BJ (cell line): ENCODE results near the gene CTDSP2. TPM values are rescaled to one million over a fixed set of nuclear protein-coding genes. Genes with fewer than 3 reads are reported as not detected.

Experiments
- CTCF ChIA-PET: fragments of 350-600 bp; formaldehyde crosslinking; extraction: SDS; loops from one replicate; lab custom pipeline; 2021; ENCODE audit warnings: antibody characterized with exemption, inconsistent platforms; lab: Yijun Ruan, JAX
- POLR2A ChIA-PET: fragments of 300-600 bp; sonication (Branson Sonifier 250); formaldehyde crosslinking; extraction: SDS; loops from one replicate; lab custom pipeline; 2021; ENCODE audit warnings: antibody characterized with exemption; lab: Charles Lee
- DNase-seq: peaks from one replicate; pipeline ENCODE4 v3.0.0-alpha.2; 2011; ENCODE audit warnings: low read depth
- H3K27me3 ChIP-seq: 2 replicates; pipeline ENCODE4 v1.6.0; 2011; ENCODE audit warnings: low read length; ENCODE audit not compliant: control insufficient read depth, insufficient read depth
- H3K36me3 ChIP-seq: 2 replicates; pipeline ENCODE4 v1.5.1; 2011; ENCODE audit warnings: low read length; ENCODE audit not compliant: control insufficient read depth, insufficient read depth
- H3K4me3 ChIP-seq: 2 replicates; pipeline ENCODE4 v1.5.1; 2011; ENCODE audit warnings: low read depth, mild to moderate bottlenecking, control low read depth, low read length
- polyA plus RNA-seq: library from polyadenylated mRNA; depleted of rRNA; stranded (reverse); fragments of >200 nt; gene quantifications from 2 replicates; pipeline ENCODE4 v1.2.3, GENCODE V29; 2011
- TF ChIP-seq, protein P1 (sequence below): IDR thresholded peaks from 2 replicates; pipeline ENCODE4 v1.5.1; 2011; ENCODE audit warnings: low read depth, mild to moderate bottlenecking, control low read depth, inconsistent platforms, low read length, moderate library complexity; ENCODE audit not compliant: insufficient read depth

CTDSP2 gene
- polyA plus RNA-seq, 1 experiment, result 284 TPM

DNA sequence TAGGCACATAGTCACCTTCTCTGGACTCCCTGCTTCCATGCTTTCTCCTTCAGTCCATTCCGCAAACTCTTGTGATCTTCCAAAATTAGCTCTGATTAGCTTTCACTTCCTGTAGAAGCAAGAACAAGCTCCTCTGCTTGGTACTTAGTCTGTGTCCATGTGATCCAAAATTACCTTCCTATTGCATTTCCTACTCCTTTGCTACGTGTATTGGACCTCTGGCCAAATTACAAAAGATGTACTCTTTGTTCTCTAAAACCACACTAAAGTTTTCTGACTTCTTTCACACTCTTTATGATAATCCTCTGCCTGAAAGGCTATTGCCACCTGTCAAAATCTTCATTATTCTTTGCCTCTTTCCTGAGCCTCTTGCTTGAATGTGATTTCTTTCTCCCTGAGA is 64.7 kb downstream of the CTDSP2 start:
- ChIA-PET CTCF (interaction anchor here (0.5 to 1.1 kb wide), 5 partner anchors 10 to 457 kb away, joined by 3 to 5 read pairs (median 4); partner anchors contain the start of genes EEF1AKMT3 and METTL1), POLR2A (interaction anchor here (0.6 kb wide), 1 partner anchor 51 kb away, joined by 3 read pairs; no protein-coding TSS in a partner anchor)
- H3K36me3 ChIP-seq, result peaks cover 9% of the 10 kb centered on the region
- DNase-seq, result no peak
- H3K4me3 ChIP-seq, result no peak overlapping the region
- no peaks in the 10 kb centered on the region for H3K27me3 ChIP-seq
- TF ChIP-seq, protein P1, sequence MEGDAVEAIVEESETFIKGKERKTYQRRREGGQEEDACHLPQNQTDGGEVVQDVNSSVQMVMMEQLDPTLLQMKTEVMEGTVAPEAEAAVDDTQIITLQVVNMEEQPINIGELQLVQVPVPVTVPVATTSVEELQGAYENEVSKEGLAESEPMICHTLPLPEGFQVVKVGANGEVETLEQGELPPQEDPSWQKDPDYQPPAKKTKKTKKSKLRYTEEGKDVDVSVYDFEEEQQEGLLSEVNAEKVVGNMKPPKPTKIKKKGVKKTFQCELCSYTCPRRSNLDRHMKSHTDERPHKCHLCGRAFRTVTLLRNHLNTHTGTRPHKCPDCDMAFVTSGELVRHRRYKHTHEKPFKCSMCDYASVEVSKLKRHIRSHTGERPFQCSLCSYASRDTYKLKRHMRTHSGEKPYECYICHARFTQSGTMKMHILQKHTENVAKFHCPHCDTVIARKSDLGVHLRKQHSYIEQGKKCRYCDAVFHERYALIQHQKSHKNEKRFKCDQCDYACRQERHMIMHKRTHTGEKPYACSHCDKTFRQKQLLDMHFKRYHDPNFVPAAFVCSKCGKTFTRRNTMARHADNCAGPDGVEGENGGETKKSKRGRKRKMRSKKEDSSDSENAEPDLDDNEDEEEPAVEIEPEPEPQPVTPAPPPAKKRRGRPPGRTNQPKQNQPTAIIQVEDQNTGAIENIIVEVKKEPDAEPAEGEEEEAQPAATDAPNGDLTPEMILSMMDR, result no peak

DNA sequence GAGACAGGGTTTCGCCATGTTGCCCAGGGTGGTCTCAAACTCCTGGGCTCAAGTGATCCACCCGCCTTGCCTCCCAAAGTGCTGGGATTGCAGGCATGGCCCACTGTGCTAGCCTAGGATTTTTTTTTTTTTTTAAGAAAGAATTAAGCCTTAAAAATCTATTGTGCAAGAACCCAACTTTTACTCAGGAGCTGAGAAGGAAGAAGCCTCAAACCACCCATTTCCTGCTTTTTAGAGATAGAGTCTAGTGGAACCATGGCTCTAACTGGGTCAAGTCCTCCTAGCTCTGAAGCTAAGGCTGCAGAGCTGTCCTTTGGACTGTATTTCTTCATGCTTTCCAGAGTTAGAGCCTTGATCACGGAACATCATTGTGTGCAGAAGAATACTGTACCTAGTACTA is 65.3 kb downstream of the CTDSP2 start:
- POLR2A ChIA-PET, result interaction anchor here (0.6 kb wide), 1 partner anchor 51 kb away, joined by 3 read pairs; no protein-coding TSS in a partner anchor
- TF ChIP-seq, protein P1, result no peak
- Histone ChIP-seq H3K4me3 (no peak overlapping the region), H3K27me3 (no peaks in the 10 kb centered on the region), H3K36me3 (peaks cover 9% of the 10 kb centered on the region)
- DNase-seq, result no peak
- CTCF ChIA-PET, result interaction anchor here (1.0 to 1.2 kb wide), 5 partner anchors 9 to 124 kb away, joined by 3 to 5 read pairs (median 4); partner anchors contain the start of genes EEF1AKMT3 and METTL1

DNA sequence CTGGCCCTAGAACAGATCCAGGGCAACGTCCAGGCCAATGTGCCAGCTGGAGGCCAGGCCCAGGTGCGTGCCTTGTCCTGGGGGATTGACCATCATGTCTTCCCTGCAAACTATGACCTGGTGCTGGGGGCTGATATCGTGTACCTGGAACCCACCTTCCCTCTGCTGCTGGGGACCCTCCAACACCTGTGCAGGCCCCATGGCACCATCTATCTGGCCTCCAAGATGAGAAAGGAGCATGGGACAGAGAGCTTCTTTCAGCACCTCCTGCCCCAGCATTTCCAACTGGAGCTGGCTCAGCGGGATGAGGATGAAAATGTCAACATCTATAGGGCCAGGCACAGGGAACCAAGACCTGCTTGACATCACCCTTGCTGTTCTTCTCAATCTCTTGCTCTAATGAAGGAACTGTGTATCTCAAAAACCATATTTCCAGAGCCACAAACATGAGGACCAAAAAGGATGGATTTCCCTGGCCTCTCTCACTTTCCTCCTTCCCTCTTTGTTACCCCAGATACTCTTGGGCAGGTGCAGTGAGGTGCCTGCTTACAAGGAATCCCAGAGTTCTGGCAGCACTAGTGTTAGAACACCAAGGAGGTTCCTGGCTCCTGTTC is 66.1 kb downstream of the CTDSP2 start:
- DNase-seq, result no peak
- H3K27me3 ChIP-seq, result no peaks in the 10 kb centered on the region
- H3K4me3 ChIP-seq, result no peak overlapping the region
- TF ChIP-seq, protein P1, result no peak
- CTCF ChIA-PET, result interaction anchor here (1.0 to 1.2 kb wide), 2 partner anchors 22 to 28 kb away, joined by 3 to 4 read pairs; partner anchors contain the start of gene CDK4
- H3K36me3 ChIP-seq, result peaks cover 6% of the 10 kb centered on the region
- POLR2A ChIA-PET, result no interaction called here

DNA sequence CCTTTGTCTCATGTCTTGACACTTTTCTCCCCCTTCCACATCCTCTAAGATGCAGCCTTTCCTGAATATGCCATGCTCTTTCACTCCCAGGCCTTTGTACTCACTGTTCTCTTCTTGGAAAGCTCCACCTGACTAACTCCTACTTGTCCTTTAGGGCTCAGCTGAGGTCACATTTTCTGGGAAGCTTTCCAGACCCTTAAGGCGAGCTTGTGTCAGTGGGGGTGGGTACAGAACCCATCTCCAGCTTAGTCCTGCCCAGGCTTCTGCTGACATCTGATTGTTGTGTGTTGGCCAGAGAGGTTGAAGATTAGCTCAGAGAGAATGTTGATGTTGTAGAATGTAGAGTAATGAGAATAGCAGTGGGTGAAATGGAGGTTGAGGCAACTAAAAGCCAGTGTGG is 66.8 kb downstream of the CTDSP2 start:
- TF ChIP-seq, protein P1, result no peak
- CTCF ChIA-PET, result interaction anchor here (1.0 to 1.2 kb wide), 2 partner anchors 23 to 28 kb away, joined by 3 to 4 read pairs; partner anchors contain the start of gene CDK4
- Histone ChIP-seq H3K36me3 (peaks cover 6% of the 10 kb centered on the region), H3K4me3 (no peak overlapping the region), H3K27me3 (no peaks in the 10 kb centered on the region)
- no peak for DNase-seq
- POLR2A ChIA-PET, result no interaction called here

DNA sequence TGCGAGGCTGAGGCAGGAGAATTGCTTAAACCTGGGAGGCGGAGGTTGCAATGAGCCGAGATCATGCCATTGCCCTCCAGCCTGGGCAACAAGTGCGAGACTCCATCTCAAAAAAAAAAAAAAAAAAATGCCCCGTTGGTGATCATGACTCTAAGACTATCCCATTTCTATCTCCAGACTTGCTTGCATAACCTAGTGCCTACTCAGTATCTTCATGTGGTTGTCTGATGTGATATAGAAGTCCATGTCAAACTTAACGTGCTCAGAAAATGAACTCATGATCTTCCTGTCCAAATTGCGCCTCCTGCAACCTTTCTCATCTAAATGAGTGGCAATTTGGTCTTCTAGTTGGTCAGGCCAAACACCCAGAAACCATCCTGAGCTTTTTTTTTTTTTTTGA is 68.6 kb downstream of the CTDSP2 start:
- TF ChIP-seq, protein P1, result no peak
- Histone ChIP-seq H3K27me3 (no peaks in the 10 kb centered on the region), H3K36me3 (peaks cover 6% of the 10 kb centered on the region), H3K4me3 (no peak overlapping the region)
- no peak for DNase-seq
- ChIA-PET POLR2A (interaction anchor here (0.8 kb wide), 1 partner anchor 16 kb away, joined by 4 read pairs; no protein-coding TSS in a partner anchor), CTCF (no interaction called here)
